MM.1S (cell line): ENCODE measurements around the gene MYOG.
A peak's percentile ranks its signal among the peaks of the same experiment; 100 is the strongest.

ENCODE experiments used
- DNase-seq: peaks from one replicate; pipeline ENCODE4 v3.0.0-alpha.2; 2015
- H2AFZ ChIP-seq: fragments of 300-600 bp; sonication (generic); 2 replicates; pipeline ENCODE4 v1.6.0; 2016; ENCODE audit warnings: antibody characterized with exemption, low read length
- H3F3A ChIP-seq: fragments of 300-600 bp; sonication (generic); 2 replicates; pipeline ENCODE4 v1.6.1; 2016; ENCODE audit warnings: mild to moderate bottlenecking, antibody characterized with exemption, low read length, moderate library complexity, mixed read lengths; ENCODE audit not compliant: insufficient read depth
- H3K27ac ChIP-seq: fragments of 300-600 bp; sonication (generic); 2 replicates; pipeline ENCODE4 v1.5.1; 2016; ENCODE audit warnings: mild to moderate bottlenecking, low read length
- H3K27me3 ChIP-seq: fragments of 300-600 bp; sonication (generic); replicated peaks from 2 replicates; pipeline ENCODE4 v1.6.0; 2016; ENCODE audit warnings: low read length; ENCODE audit not compliant: insufficient read depth
- H3K36me3 ChIP-seq: fragments of 300-600 bp; sonication (generic); replicated peaks from 2 replicates; pipeline ENCODE4 v1.6.1; 2016; ENCODE audit warnings: mild to moderate bottlenecking, low read length, mixed read lengths; ENCODE audit not compliant: insufficient read depth
- H3K4me1 ChIP-seq: fragments of 300-600 bp; sonication (generic); 2 replicates; pipeline ENCODE4 v1.6.1; 2016; ENCODE audit warnings: low read length, mixed read lengths
- H3K4me2 ChIP-seq: fragments of 300-600 bp; sonication (generic); 2 replicates; pipeline ENCODE4 v1.6.0; 2016; ENCODE audit warnings: low read depth, low read length
- H3K4me3 ChIP-seq: fragments of 300-600 bp; sonication (generic); 2 replicates; pipeline ENCODE4 v1.5.1; 2016; ENCODE audit warnings: low read length, mixed read lengths
- H3K79me2 ChIP-seq: fragments of 300-600 bp; sonication (generic); 2 replicates; pipeline ENCODE4 v1.6.1; 2016; ENCODE audit warnings: mixed run types, low read length, mixed read lengths
- H3K9ac ChIP-seq: fragments of 300-600 bp; sonication (generic); 2 replicates; pipeline ENCODE4 v1.6.1; 2016; ENCODE audit warnings: low read length, mixed read lengths
- H3K9me2 ChIP-seq: fragments of 300-600 bp; sonication (generic); replicated peaks from 2 replicates; pipeline ENCODE4 v1.6.1; 2016; ENCODE audit warnings: mild to moderate bottlenecking, low read length, mixed read lengths; ENCODE audit not compliant: insufficient read depth
- H3K9me3 ChIP-seq: fragments of 300-600 bp; sonication (generic); replicated peaks from 2 replicates; pipeline ENCODE4 v1.6.1; 2016; ENCODE audit warnings: mild to moderate bottlenecking, low read length, mixed read lengths; ENCODE audit not compliant: insufficient read depth
- H4K20me1 ChIP-seq: fragments of 300-600 bp; sonication (generic); 2 replicates; pipeline ENCODE4 v1.6.1; 2016; ENCODE audit warnings: mild to moderate bottlenecking, low read length, moderate library complexity, mixed read lengths; ENCODE audit not compliant: insufficient read depth
- EZH2 ChIP-seq: fragments of 300-600 bp; sonication (generic); optimal IDR thresholded peaks from 2 replicates; pipeline ENCODE3; 2017; ENCODE audit warnings: low read depth, mild to moderate bottlenecking, antibody characterized with exemption, low read length, mixed read lengths
- EZH2phosphoT487 ChIP-seq: fragments of 300-600 bp; sonication (generic); IDR thresholded peaks from 2 replicates; pipeline ENCODE4 v1.6.1; 2018; ENCODE audit warnings: antibody characterized with exemption, low read length
- TF ChIP-seq, protein P1 (sequence below): fragments of 300-600 bp; sonication (generic); IDR thresholded peaks from 2 replicates; pipeline ENCODE4 v1.5.1; 2016; ENCODE audit warnings: antibody characterized with exemption, low read length, mixed read lengths

MYOG gene

DNA sequence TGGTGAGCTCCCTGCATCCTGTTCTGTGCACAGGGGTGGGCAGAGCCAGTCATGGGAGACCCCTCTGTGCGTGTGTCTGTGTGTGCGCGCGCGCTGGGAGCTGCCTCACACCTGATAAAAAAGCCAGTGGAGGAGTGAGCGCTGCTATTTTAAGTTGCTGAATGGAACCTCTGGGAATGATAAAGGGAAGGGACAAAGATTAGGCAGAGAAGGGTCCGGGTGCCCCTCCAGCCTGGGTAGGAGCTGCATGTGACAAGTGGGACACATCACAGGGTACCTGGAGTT is 42.6 kb upstream of the MYOG start:
- TF ChIP-seq, protein P1, sequence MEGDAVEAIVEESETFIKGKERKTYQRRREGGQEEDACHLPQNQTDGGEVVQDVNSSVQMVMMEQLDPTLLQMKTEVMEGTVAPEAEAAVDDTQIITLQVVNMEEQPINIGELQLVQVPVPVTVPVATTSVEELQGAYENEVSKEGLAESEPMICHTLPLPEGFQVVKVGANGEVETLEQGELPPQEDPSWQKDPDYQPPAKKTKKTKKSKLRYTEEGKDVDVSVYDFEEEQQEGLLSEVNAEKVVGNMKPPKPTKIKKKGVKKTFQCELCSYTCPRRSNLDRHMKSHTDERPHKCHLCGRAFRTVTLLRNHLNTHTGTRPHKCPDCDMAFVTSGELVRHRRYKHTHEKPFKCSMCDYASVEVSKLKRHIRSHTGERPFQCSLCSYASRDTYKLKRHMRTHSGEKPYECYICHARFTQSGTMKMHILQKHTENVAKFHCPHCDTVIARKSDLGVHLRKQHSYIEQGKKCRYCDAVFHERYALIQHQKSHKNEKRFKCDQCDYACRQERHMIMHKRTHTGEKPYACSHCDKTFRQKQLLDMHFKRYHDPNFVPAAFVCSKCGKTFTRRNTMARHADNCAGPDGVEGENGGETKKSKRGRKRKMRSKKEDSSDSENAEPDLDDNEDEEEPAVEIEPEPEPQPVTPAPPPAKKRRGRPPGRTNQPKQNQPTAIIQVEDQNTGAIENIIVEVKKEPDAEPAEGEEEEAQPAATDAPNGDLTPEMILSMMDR = no peak
- no peak for TF ChIP-seq EZH2phosphoT487
- TF ChIP-seq EZH2 = no peak
- Histone ChIP-seq H3K9me3 (no peaks in the 10 kb centered on the region), H3K9ac (peak overlapping the region; percentile 43; the same call in 1 of the 2 replicates), H3K4me3 (peak overlapping the region; percentile 63), H3K27me3 (peaks cover 51% of the 10 kb centered on the region), H3K79me2 (no peaks in the 10 kb centered on the region), H3K27ac (no peak overlapping the region), H3K4me1 (peaks cover 17% of the 10 kb centered on the region; the same call in 1 of the 2 replicates), H3K4me2 (peak overlapping the region; percentile 99), H2AFZ (peak overlapping the region; percentile 92), H4K20me1 (no peaks in the 10 kb centered on the region), H3F3A (no peaks in the 10 kb centered on the region), H3K36me3 (no peaks in the 10 kb centered on the region), H3K9me2 (no peaks in the 10 kb centered on the region)
- no peak for DNase-seq

DNA sequence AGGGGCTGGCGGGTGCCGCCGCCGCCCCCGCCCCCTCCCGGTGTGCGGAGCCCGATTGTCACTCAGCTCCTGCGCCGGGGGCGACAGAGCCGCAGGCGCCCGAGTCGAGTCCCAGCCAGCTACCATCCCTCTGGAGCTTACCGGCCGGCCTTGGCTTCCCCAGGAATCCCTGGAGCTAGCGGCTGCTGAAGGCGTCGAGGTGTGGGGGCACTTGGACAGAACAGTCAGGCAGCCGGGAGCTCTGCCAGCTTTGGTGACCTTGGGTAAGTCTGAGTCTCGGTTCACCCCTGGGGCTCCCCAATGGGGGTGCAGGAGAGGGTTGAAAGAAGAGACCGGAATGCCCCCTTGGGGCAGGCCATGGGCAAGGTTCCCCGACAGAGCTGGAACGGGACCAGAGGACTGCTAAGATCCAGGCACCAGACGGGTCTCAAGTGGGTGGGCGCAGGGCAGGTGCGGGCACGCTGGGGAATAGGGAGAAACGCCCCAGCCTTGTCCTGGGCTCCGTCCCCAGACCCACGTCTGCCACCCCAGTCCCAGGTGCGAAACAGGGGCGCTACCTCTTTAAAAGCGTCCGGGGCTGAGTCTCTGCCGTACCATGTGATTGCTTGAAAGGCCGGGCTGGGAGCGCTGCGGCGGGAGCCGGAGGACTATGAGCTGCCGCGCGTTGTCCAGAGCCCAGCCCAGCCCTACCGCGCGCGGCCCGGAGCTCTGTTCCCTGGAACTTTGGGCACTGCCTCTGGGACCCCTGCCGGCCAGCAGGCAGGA is 42.0 kb upstream of the MYOG start, which contains the start of gene ADORA1:
TSS of gene ADORA1 (plus strand) at position 61 of the 765 bp plus-strand sequence. CDS start 1,116 bp downstream, outside the sequence.
- no peaks in the 10 kb centered on the region for H3F3A ChIP-seq
- no peaks in the 10 kb centered on the region for H4K20me1 ChIP-seq
- peaks cover 51% of the 10 kb centered on the region for H3K27me3 ChIP-seq
- H2AFZ ChIP-seq = peak within 1 kb of the TSS; percentile 92
- TF ChIP-seq EZH2 (no peak), EZH2phosphoT487 (no peak)
- TF ChIP-seq, protein P1 = no peak
- H3K9me2 ChIP-seq = no peaks in the 10 kb centered on the region
- H3K4me2 ChIP-seq = peak within 1 kb of the TSS; percentile 99
- peak; percentile 73 for DNase-seq
- no peaks in the 10 kb centered on the region for H3K36me3 ChIP-seq
- H3K4me1 ChIP-seq = peaks cover 17% of the 10 kb centered on the region; the same call in 1 of the 2 replicates
- peak within 1 kb of the TSS; percentile 43; the same call in 1 of the 2 replicates for H3K9ac ChIP-seq
- peak within 1 kb of the TSS; percentile 63 for H3K4me3 ChIP-seq
- H3K27ac ChIP-seq = no peak within 1 kb of the TSS
- no peaks in the 10 kb centered on the region for H3K9me3 ChIP-seq
- no peaks in the 10 kb centered on the region for H3K79me2 ChIP-seq

DNA sequence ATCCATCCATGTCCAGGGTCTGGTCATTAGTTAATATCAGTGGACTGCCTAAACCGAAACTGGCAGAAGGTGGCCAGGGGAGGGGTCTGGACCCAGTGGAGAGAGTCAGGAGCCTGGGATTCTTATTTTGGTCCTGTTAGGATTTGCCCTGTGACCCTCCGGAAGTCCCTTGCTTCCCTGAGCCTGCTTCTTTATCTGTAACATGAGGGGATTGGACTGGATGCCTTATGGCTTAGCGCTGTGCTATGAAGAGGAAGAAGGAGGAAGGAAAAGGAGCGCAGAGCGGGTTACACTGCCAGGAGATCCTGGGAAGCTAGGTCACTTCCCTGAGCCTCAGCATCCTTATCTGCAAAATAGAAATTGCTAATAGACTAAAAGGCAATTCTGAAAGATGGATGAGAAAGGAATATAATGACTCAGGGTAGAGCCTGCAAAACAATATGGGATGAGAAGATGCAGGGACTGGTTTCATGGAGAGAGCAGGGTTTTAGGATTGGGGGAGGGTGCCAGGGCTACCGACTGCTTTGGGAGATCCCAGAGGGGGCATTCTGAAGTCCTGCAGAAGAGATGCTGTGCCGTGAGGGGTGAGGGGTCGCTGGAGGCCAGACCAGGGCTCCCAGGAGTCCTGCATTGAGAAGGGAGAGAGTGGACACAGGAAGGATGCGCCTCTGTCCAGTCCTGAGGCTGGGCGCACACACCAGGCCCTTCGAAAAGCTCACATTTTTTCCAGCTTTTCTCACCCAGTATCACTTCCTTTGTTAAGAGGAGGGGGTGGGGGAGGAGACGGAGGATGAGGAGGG is 41.3 kb upstream of the MYOG start:
- peak overlapping the region; percentile 63 for H3K4me3 ChIP-seq
- H3K9me2 ChIP-seq = no peaks in the 10 kb centered on the region
- TF ChIP-seq EZH2phosphoT487 = no peak
- TF ChIP-seq EZH2 = no peak
- TF ChIP-seq, protein P1 = no peak
- no peaks in the 10 kb centered on the region for H3K9me3 ChIP-seq
- H3K9ac ChIP-seq = no peak overlapping the region
- peaks cover 51% of the 10 kb centered on the region for H3K27me3 ChIP-seq
- DNase-seq = no peak
- peaks cover 17% of the 10 kb centered on the region; the same call in 1 of the 2 replicates for H3K4me1 ChIP-seq
- H3K4me2 ChIP-seq = peak overlapping the region; percentile 99
- no peaks in the 10 kb centered on the region for H3K36me3 ChIP-seq
- H3K27ac ChIP-seq = no peak overlapping the region
- no peaks in the 10 kb centered on the region for H3F3A ChIP-seq
- H2AFZ ChIP-seq = peak overlapping the region; percentile 92
- no peaks in the 10 kb centered on the region for H3K79me2 ChIP-seq
- H4K20me1 ChIP-seq = no peaks in the 10 kb centered on the region
